PC-9 (cell line): ENCODE measurements around the gene TENT5C. TPM values are rescaled to one million over a fixed set of nuclear protein-coding genes. Genes with fewer than 3 reads are reported as not detected.

Source experiments
- BruUV-seq: library from RNA; stranded (reverse); fragments of 400-500 nt; replicated peaks from 2 replicates; lab custom pipeline; 2021; lab: Mats Ljungman, UMichigan
- CTCF ChIA-PET: fragments of 300-600 bp; sonication (Branson Sonifier 250); formaldehyde crosslinking; loops from one replicate; lab custom pipeline; 2022; ENCODE audit warnings: antibody characterized with exemption; lab: Charles Lee
- POLR2A ChIA-PET: fragments of 300-600 bp; sonication (Branson Sonifier 250); formaldehyde crosslinking; loops from one replicate; lab custom pipeline; 2022; ENCODE audit warnings: antibody characterized with exemption; ENCODE audit not compliant: unreplicated experiment; lab: Charles Lee
- DNase-seq, 2 experiments: peaks; one replicate each; pipeline versions ENCODE4 v3.0.0 to v3.0.0-alpha.2; 2015 to 2022; ENCODE audit warnings: mixed read lengths in 1 of 2
- H2AFZ ChIP-seq: fragments of 200-600 bp; sonication (generic); 2 replicates; pipeline ENCODE4 v1.8.1; 2017; ENCODE audit warnings: antibody characterized with exemption
- H3F3A ChIP-seq: fragments of 200-600 bp; sonication (generic); 2 replicates; pipeline ENCODE4 v1.8.1; 2017; ENCODE audit warnings: antibody characterized with exemption, mild to moderate bottlenecking, low read depth; ENCODE audit not compliant: insufficient read depth
- H3K27ac ChIP-seq: fragments of 200-600 bp; sonication (generic); 2 replicates; pipeline ENCODE4 v1.6.1; 2016; ENCODE audit warnings: mixed run types
- H3K27me3 ChIP-seq: fragments of 200-600 bp; sonication (generic); 2 replicates; pipeline ENCODE4 v1.6.1; 2016; ENCODE audit warnings: low read depth, mixed run types; ENCODE audit not compliant: insufficient read depth
- H3K36me3 ChIP-seq: fragments of 200-600 bp; sonication (generic); 2 replicates; pipeline ENCODE4 v1.6.1; 2016; ENCODE audit warnings: low read depth, mixed run types
- H3K4me1 ChIP-seq: fragments of 200-600 bp; sonication (generic); replicated peaks from 2 replicates; pipeline ENCODE4 v1.6.1; 2016; ENCODE audit warnings: mixed run types; ENCODE audit not compliant: insufficient read depth
- H3K4me2 ChIP-seq: fragments of 200-600 bp; sonication (generic); 2 replicates; pipeline ENCODE4 v1.6.1; 2017; ENCODE audit warnings: mixed run types
- H3K4me3 ChIP-seq: fragments of 200-600 bp; sonication (generic); 2 replicates; pipeline ENCODE4 v1.6.1; 2016; ENCODE audit warnings: mixed run types
- H3K79me2 ChIP-seq: fragments of 200-600 bp; sonication (generic); 2 replicates; pipeline ENCODE4 v1.6.1; 2017; ENCODE audit warnings: low read depth, mixed run types
- H3K9me2 ChIP-seq: fragments of 200-600 bp; sonication (generic); 2 replicates; pipeline ENCODE4 v1.8.1; 2017; ENCODE audit warnings: mild to moderate bottlenecking; ENCODE audit not compliant: insufficient read depth
- H3K9me3 ChIP-seq: fragments of 200-600 bp; sonication (generic); 2 replicates; pipeline ENCODE4 v1.8.1; 2016; ENCODE audit warnings: low read depth; ENCODE audit not compliant: insufficient read depth
- H4K20me1 ChIP-seq: fragments of 200-600 bp; sonication (generic); 2 replicates; pipeline ENCODE4 v1.8.1; 2017; ENCODE audit not compliant: insufficient read depth
- EZH2 ChIP-seq: fragments of 200-600 bp; sonication (generic); IDR thresholded peaks from 2 replicates; pipeline ENCODE4 v1.8.0; 2017; ENCODE audit warnings: antibody characterized with exemption, low read depth
- intact Hi-C: fragments of 100-400 bp; cut with micrococcal nuclease; formaldehyde crosslinking; loops from one replicate; pipeline ENCODE4 v1.10.0; 2022; ENCODE audit not compliant: unreplicated experiment
- total RNA-seq: library from RNA; stranded (reverse); gene quantifications from 2 replicates; pipeline ENCODE4 v1.2.3, GENCODE V29; 2021
- TF ChIP-seq, protein P1 (sequence below): fragments of 200-600 bp; sonication (generic); conservative IDR thresholded peaks from 2 replicates; pipeline ENCODE4 v1.6.1; 2017; ENCODE audit warnings: mixed run types, antibody characterized with exemption, mild to moderate bottlenecking, moderate library complexity

Gene TENT5C
- total RNA-seq, 1 experiment from 2014 or later: 4.3 TPM

- no peak overlapping the region for H3K27ac ChIP-seq
- no peaks in the 10 kb centered on the region for H3K9me3 ChIP-seq
- no peaks in the 10 kb centered on the region for H3K79me2 ChIP-seq
- H3F3A ChIP-seq: no peaks in the 10 kb centered on the region
- H4K20me1 ChIP-seq: no peaks in the 10 kb centered on the region
- H3K27me3 ChIP-seq: no peaks in the 10 kb centered on the region
- no TSS peak for BruUV-seq
- H3K4me2 ChIP-seq: no peak overlapping the region
- H3K4me1 ChIP-seq: peaks cover 7% of the 10 kb centered on the region
- H3K9me2 ChIP-seq: no peaks in the 10 kb centered on the region
- intact Hi-C loops: loop anchor here (2.0 kb wide), 1 partner anchor 69 kb away; the partner anchor contains the start of gene TENT5C
- no peak overlapping the region for H2AFZ ChIP-seq
- POLR2A ChIA-PET: no interaction called here
- CTCF ChIA-PET: no interaction called here
- no peak for DNase-seq
- H3K36me3 ChIP-seq: no peaks in the 10 kb centered on the region
- TF ChIP-seq, protein P1, sequence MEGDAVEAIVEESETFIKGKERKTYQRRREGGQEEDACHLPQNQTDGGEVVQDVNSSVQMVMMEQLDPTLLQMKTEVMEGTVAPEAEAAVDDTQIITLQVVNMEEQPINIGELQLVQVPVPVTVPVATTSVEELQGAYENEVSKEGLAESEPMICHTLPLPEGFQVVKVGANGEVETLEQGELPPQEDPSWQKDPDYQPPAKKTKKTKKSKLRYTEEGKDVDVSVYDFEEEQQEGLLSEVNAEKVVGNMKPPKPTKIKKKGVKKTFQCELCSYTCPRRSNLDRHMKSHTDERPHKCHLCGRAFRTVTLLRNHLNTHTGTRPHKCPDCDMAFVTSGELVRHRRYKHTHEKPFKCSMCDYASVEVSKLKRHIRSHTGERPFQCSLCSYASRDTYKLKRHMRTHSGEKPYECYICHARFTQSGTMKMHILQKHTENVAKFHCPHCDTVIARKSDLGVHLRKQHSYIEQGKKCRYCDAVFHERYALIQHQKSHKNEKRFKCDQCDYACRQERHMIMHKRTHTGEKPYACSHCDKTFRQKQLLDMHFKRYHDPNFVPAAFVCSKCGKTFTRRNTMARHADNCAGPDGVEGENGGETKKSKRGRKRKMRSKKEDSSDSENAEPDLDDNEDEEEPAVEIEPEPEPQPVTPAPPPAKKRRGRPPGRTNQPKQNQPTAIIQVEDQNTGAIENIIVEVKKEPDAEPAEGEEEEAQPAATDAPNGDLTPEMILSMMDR: no peak
- TF ChIP-seq EZH2: no peak
- H3K4me3 ChIP-seq: no peak overlapping the region
These were observed 70.1 kb downstream of the TENT5C start for GRCh38 chr1:117675907-117676430.

DNA sequence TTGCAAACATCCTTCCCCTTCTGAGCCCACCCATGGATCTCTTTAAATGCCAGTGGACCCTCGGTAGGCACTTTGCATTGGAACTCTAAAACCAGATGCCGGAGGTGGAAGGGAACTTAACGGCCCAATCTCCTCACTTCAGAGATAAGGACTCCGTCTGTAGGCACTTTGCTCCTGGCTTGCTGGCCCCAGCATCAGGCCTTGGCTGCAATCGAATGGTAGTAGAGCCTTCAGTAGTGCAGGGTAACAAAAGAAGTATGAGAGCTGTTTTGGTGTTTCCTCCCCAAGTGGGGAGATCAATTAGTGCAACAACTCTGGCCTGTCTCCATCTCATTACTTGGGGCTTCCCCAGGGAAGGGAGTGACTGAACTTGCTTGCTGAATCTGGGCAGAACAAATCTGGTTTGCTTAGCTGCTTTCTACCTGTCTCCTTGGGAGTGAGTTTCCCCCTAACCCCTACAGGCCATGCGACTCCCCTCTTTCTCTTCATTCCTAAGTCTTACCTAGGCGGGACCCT is 70.8 kb downstream of the TENT5C start:
- H3K4me1 ChIP-seq: peaks cover 7% of the 10 kb centered on the region
- POLR2A ChIA-PET: no interaction called here
- intact Hi-C loops: no loop called here
- no peaks in the 10 kb centered on the region for H3K27me3 ChIP-seq
- no peak overlapping the region for H3K4me3 ChIP-seq
- H2AFZ ChIP-seq: no peak overlapping the region
- no peaks in the 10 kb centered on the region for H3K9me3 ChIP-seq
- CTCF ChIA-PET: interaction anchor here (0.6 kb wide), 1 partner anchor 95 kb away, joined by 3 read pairs; no protein-coding TSS in a partner anchor
- no peaks in the 10 kb centered on the region for H4K20me1 ChIP-seq
- no peaks in the 10 kb centered on the region for H3K79me2 ChIP-seq
- BruUV-seq: no TSS peak
- DNase-seq: no peak
- no peak overlapping the region for H3K4me2 ChIP-seq
- no peaks in the 10 kb centered on the region for H3F3A ChIP-seq
- no peaks in the 10 kb centered on the region for H3K9me2 ChIP-seq
- H3K27ac ChIP-seq: no peak overlapping the region
- TF ChIP-seq EZH2: no peak
- TF ChIP-seq, protein P1: no peak
- H3K36me3 ChIP-seq: no peaks in the 10 kb centered on the region

Other genes with a start within 250 kb of the TENT5C start
- 39.8 and 50.3 TPM in 2 replicates for gene MAN1A2, start 238.6 kb upstream of the TENT5C start, total RNA-seq